GM10266 (cell line): Measurements from ENCODE around the gene HPSE2.
"Not testable (repeated sequence)": the region's sequence is repeated elsewhere in the genome, so short reads cannot be mapped to it uniquely, and the experiment has no call there.

ENCODE experiments used
- DNase-seq: peaks from one replicate; pipeline ENCODE4 v3.0.0; 2012; ENCODE audit errors: extremely low spot score
- CTCF ChIP-seq: IDR thresholded peaks from 2 replicates; pipeline ENCODE4 v1.5.1; 2012; ENCODE audit warnings: mild to moderate bottlenecking, low read depth; ENCODE audit not compliant: control insufficient read depth, insufficient read depth; ENCODE audit errors: missing control alignments

The HPSE2 gene

GRCh38 chr10:99143651-99144050 lies 92.0 kb downstream of the HPSE2 start:
- DNase-seq = no peak
- no peak for TF ChIP-seq CTCF

- DNase-seq = no peak
- no peak for TF ChIP-seq CTCF
Observed at GRCh38 chr10:99143011-99143410, 92.6 kb downstream of the HPSE2 start.

GRCh38 chr10:99132897-99133296 lies 102.8 kb downstream of the HPSE2 start:
- not testable (repeated sequence) for DNase-seq

- no peak for TF ChIP-seq CTCF
- DNase-seq = no peak
Observed at GRCh38 chr10:99125879-99126278, 109.8 kb downstream of the HPSE2 start.

GRCh38 chr10:99124376-99124775 lies 111.3 kb downstream of the HPSE2 start:
- no peak for TF ChIP-seq CTCF
- no peak for DNase-seq

GRCh38 chr10:99123851-99124250 lies 111.8 kb downstream of the HPSE2 start:
- no peak for DNase-seq
- no peak for TF ChIP-seq CTCF

GRCh38 chr10:99123336-99123735 lies 112.3 kb downstream of the HPSE2 start:
- no peak for DNase-seq
- no peak for TF ChIP-seq CTCF

GRCh38 chr10:99119258-99119748 lies 116.3 kb downstream of the HPSE2 start:
- DNase-seq = no peak
- TF ChIP-seq CTCF = no peak
